SK-N-MC (cell line): ENCODE measurements around the gene SART3.

ENCODE experiments used
- DNase-seq: peaks from one replicate; pipeline ENCODE4 v3.0.0-alpha.2; 2011; ENCODE audit warnings: low read depth, low spot score
- H3K27ac ChIP-seq: fragments of 200-600 bp; sonication (generic); 2 replicates; pipeline ENCODE4 v1.5.1; 2016; ENCODE audit warnings: mixed run types
- H3K36me3 ChIP-seq: fragments of 200-600 bp; sonication (generic); 2 replicates; pipeline ENCODE4 v1.6.1; 2017; ENCODE audit warnings: antibody characterized with exemption, low read length, mixed read lengths; ENCODE audit not compliant: insufficient read depth
- H3K4me3 ChIP-seq: fragments of 200-600 bp; sonication (generic); 2 replicates; pipeline ENCODE4 v1.5.1; 2016
- H3K9ac ChIP-seq: fragments of 200-600 bp; sonication (generic); 2 replicates; pipeline ENCODE4 v1.8.0; 2017; ENCODE audit warnings: mixed run types, mixed read lengths; ENCODE audit not compliant: insufficient read length
- H3K9me3 ChIP-seq: fragments of 200-600 bp; sonication (generic); 2 replicates; pipeline ENCODE4 v1.6.1; 2017; ENCODE audit warnings: low read depth, mild to moderate bottlenecking, antibody characterized with exemption, low read length, moderate library complexity, mixed read lengths
- EZH2 ChIP-seq: fragments of 200-600 bp; sonication (generic); IDR thresholded peaks from one replicate; pipeline ENCODE4 v1.6.1; 2017; ENCODE audit warnings: antibody characterized with exemption
- FOXP2 ChIP-seq: optimal IDR thresholded peaks from 2 replicates; pipeline ENCODE3; 2011; ENCODE audit warnings: mild to moderate bottlenecking, moderate library complexity; ENCODE audit not compliant: insufficient read depth; ENCODE audit errors: extremely low read length, control extremely low read depth
- POLR2AphosphoS5 ChIP-seq: IDR thresholded peaks from 2 replicates; pipeline ENCODE4 v1.6.1; 2012; ENCODE audit warnings: mild to moderate bottlenecking, low read depth, low read length, borderline replicate concordance

The SART3 gene

DNA sequence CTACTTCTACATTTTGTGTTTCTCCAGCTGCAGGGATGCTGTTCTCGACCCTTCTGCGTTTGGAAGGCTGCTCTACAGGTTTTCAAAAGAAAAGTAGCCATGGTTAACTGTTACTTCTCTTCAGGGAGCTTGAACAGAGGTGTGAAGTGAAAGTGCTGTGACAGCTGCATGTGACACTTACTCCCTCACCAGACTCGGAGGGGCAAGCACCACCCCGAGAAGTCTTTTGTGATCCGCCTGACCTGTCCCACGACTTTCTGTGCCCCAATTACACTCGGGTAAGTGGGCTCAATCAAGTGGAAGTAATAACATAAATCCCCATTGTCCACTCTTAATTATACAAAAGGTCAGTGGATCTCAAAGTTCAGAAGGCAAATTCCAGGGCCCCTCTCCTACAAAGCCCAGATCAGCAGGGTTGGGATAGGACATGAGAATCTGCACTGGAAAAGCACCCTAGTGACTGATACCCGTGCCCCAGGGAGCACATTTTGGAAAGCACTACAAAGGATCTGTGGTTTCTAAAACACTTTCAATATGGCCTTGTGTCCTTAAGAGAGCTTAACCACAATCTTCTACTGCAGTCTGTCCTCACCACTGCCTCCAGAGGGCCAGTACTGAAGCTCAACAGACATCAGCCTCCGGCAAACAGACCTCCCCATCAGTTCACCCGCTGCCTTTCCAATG is 34.3 kb downstream of the SART3 start:
- peaks cover 97% of the 10 kb centered on the region for H3K36me3 ChIP-seq

DNA sequence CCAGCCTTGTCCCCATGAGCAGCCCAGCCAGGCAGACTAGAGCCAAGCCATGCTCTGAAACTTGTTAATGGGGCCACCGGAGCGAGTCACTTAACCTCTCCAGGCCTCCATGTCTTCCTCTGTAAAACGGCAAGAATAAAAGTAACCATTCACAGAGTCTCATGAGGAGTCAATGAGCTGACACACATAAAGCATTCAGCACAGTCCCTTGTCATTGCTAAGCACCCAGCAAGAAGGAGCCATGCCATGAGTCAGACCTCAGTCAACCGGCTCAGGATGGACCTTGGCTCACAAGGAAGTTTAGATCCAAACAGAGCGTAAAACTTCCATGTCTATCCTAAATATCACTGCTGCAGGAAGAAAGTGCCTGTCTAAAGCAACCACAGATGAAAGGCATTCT is 35.3 kb downstream of the SART3 start:
- no peak overlapping the region for H3K9ac ChIP-seq
- H3K27ac ChIP-seq = no peak overlapping the region
- H3K9me3 ChIP-seq = no peaks in the 10 kb centered on the region
- TF ChIP-seq EZH2 (no peak), FOXP2 (no peak), POLR2AphosphoS5 (no peak)
- DNase-seq = no peak
- H3K4me3 ChIP-seq = no peak overlapping the region
- peaks cover 97% of the 10 kb centered on the region for H3K36me3 ChIP-seq

More for the DNA sequence above, 34.3 kb downstream of the SART3 start:
- H3K9ac ChIP-seq = no peak overlapping the region
- DNase-seq = no peak
- TF ChIP-seq FOXP2 (no peak), POLR2AphosphoS5 (no peak), EZH2 (no peak)
- H3K4me3 ChIP-seq = no peak overlapping the region
- H3K9me3 ChIP-seq = no peaks in the 10 kb centered on the region
- no peak overlapping the region for H3K27ac ChIP-seq

DNA sequence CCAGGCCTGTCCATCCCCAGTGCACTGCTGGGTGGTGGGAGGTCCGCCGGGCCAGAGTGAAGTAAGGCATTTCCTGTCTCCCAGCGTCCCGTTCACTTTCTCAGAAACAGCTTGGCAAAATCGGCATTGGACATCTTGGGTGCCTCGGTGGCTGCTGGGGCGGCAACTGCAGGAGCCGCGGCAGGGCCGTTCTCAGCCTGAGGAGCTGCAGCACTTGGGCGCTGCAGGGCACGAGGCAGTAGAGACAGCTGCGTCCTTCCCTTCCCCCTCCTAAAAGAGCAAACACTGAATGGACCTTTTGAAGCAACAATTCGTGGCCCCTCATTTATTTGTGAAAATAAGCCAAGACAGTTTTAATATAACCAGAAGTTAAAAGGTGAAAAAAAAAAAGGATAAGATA is 37.6 kb downstream of the SART3 start:
- Histone ChIP-seq H3K9me3 (no peaks in the 10 kb centered on the region), H3K4me3 (no peak overlapping the region), H3K27ac (no peak overlapping the region), H3K36me3 (peaks cover 98% of the 10 kb centered on the region), H3K9ac (no peak overlapping the region)
- DNase-seq = no peak
- TF ChIP-seq FOXP2 = no peak
- TF ChIP-seq POLR2AphosphoS5 = no peak
- TF ChIP-seq EZH2 = no peak

DNA sequence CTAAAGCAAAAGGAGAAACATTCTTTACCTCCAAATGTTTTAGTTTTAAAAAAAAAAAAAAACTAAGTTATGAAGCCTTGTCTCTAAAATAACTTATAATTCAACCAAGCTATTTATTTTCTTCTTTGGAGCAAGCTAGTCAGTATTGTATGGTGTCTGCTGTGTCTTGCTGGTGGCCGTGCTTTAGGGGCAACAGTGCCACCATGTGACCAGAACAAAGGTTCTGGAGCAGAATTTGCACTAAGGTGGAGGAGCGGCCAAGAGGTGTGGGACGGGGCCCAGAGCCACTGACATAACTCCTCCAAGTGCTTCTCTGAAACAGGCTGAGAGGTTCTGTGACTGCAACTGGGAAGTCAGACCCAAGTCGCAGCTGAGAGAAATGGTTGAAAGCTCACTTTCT is 41.4 kb downstream of the SART3 start:
- H3K4me3 ChIP-seq = no peak overlapping the region
- no peak for DNase-seq
- peaks cover 63% of the 10 kb centered on the region for H3K36me3 ChIP-seq
- H3K9ac ChIP-seq = no peak overlapping the region
- H3K27ac ChIP-seq = no peak overlapping the region
- H3K9me3 ChIP-seq = no peaks in the 10 kb centered on the region
- TF ChIP-seq POLR2AphosphoS5 (no peak), FOXP2 (no peak), EZH2 (no peak)

DNA sequence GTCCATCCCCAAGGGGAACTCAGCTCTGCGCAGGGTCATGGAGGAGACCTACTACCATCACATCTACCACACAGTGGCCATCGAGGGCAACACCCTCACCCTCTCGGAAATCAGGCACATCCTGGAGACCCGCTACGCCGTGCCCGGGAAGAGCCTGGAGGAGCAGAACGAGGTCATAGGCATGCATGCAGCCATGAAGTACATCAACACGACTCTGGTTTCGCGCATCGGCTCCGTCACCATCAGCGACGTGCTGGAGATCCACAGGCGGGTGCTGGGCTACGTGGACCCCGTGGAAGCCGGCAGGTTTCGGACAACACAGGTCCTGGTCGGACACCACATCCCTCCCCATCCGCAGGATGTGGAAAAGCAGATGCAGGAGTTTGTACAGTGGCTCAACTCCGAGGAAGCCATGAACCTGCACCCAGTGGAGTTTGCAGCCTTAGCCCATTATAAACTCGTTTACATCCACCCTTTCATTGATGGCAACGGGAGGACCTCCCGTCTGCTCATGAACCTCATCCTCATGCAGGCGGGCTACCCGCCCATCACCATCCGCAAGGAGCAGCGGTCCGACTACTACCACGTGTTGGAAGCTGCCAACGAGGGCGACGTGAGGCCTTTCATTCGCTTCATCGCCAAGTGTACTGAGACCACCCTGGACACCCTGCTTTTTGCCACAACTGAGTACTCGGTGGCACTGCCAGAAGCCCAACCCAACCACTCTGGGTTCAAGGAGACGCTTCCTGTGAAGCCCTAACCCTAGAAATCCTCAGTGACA is 42.1 kb downstream of the SART3 start:
- TF ChIP-seq EZH2 = no peak
- no peak for TF ChIP-seq FOXP2
- no peak for TF ChIP-seq POLR2AphosphoS5
- peaks cover 56% of the 10 kb centered on the region for H3K36me3 ChIP-seq
- no peak for DNase-seq
- no peaks in the 10 kb centered on the region for H3K9me3 ChIP-seq
- H3K9ac ChIP-seq = no peak overlapping the region
- no peak overlapping the region for H3K27ac ChIP-seq
- H3K4me3 ChIP-seq = no peak overlapping the region

DNA sequence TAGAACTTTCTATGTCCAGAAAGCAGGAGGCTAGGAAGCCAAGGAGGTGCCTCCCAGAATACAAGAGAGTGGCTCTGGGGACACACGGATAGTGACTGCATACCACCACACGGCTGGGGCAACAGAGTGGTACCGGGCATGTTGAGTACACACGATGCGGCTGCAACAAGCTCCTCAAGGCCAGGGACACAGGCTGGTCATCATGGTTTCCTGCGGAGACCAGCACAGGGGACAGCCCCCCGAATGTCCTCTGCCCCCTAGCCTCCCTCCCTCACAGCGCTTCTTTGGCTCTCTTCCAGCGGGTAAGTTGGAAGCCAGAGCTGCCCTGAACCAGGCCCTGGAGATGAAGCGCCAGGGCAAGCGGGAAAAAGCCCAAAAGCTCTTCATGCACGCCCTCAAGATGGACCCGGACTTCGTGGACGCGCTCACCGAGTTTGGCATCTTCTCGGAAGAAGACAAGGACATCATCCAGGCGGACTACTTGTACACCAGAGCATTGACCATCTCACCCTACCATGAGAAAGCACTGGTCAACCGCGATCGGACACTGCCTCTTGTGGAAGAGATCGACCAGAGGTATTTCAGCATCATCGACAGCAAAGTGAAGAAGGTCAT is 42.8 kb downstream of the SART3 start:
- no peak overlapping the region for H3K27ac ChIP-seq
- no peak for DNase-seq
- H3K9ac ChIP-seq = no peak overlapping the region
- no peak overlapping the region for H3K4me3 ChIP-seq
- H3K9me3 ChIP-seq = no peaks in the 10 kb centered on the region
- TF ChIP-seq POLR2AphosphoS5 (no peak), FOXP2 (no peak), EZH2 (no peak)
- peaks cover 49% of the 10 kb centered on the region for H3K36me3 ChIP-seq

DNA sequence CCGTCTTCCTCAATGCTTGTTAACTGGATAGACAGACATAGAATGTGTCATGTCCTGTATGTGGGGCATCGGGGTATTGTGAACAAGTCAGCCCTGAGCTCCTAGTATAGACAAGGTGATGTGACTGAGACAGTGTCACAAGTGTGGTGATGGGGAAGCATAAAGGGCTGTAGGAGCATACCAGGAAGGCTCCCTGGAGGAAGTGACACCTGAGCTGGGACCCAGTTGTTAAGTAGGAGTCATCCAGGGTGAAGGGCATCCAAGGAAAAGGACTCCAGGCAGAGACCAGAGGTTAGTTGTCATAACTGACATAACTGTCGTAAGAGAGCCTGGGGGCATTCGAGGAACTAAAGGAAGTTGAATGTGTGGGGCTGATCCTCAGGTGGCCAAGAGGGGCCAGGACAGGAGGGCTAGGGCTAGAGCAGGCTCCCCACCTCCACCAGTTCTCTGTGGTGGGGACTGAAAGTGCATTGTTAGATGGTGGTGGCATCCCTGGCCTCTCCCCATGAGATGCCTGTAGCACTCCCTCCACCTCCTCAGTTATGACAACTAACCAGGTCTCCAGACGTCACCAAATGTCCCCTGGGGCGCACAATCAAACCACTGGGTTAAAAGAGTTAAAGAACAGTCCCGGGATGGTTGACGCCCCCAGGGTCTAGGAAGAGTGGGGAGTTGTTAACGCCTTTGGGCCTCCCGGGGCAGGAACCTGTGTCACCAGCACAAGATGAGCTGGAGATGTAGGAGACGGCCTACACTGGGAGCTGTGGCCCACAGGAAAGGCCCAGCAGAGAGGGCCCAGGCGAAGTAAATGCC is 43.5 kb downstream of the SART3 start:
- Histone ChIP-seq H3K4me3 (no peak overlapping the region), H3K9ac (no peak overlapping the region), H3K27ac (no peak overlapping the region), H3K9me3 (no peaks in the 10 kb centered on the region), H3K36me3 (peaks cover 42% of the 10 kb centered on the region)
- TF ChIP-seq POLR2AphosphoS5 = no peak
- TF ChIP-seq EZH2 = no peak
- TF ChIP-seq FOXP2 = no peak
- no peak for DNase-seq
